Left kidney (tissue), 2 donors: ENCODE data around the gene STK33. TPM values are rescaled to one million over a fixed set of nuclear protein-coding genes. Genes with fewer than 3 reads are reported as not detected.

Experiments used
- DNase-seq: peaks from one replicate; pipeline ENCODE4 v3.0.0-alpha.2; 2013
- polyA plus RNA-seq: library from polyadenylated mRNA; unstranded; fragments of 120-200 nt; gene quantifications from one replicate; pipeline ENCODE4 v1.2.1, GENCODE V29; 2013; ENCODE audit not compliant: insufficient read length

The STK33 gene
- polyA plus RNA-seq, 1 donor, result 47.1 TPM

DNA sequence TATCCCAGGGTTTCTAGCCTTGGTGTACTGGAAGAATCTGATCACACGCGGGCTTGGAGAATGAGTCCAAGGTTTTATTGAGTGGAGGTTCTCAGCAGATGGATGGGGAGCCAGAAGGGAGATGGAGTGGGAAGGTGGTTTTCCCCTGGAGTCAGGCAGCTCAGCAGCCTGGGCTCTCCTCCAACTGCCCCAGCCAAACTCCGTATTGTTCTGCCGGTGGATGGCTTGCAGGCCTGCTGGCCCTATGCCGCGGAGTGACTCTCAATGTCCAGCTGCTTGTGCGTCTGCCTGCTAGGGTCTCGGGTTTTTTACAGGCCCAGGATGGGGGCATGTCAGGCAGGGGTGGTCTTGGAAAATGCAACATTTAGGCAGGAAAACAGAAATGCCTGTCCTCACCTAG lies 168.0 kb downstream of the STK33 start:
- no peak for DNase-seq

DNA sequence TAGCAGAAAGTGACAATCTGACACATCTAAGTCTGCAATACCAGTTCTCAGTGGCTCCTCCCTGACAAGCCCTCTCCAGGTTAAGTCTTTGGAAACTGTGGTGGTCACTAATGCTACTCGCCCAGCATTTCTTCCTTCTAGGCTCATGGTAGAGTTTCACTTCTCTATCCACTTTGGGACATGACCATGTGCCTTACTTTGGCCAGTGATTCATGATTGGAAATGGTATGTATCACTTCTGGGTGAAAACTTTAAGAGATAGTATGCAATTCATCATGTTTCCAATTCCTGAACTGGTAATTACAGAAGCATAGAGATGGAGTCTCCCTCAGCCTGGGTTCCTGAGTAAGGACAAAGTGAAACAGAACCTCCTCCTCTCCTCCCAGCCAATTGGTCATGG lies 178.8 kb downstream of the STK33 start:
- DNase-seq, result no peak

DNA sequence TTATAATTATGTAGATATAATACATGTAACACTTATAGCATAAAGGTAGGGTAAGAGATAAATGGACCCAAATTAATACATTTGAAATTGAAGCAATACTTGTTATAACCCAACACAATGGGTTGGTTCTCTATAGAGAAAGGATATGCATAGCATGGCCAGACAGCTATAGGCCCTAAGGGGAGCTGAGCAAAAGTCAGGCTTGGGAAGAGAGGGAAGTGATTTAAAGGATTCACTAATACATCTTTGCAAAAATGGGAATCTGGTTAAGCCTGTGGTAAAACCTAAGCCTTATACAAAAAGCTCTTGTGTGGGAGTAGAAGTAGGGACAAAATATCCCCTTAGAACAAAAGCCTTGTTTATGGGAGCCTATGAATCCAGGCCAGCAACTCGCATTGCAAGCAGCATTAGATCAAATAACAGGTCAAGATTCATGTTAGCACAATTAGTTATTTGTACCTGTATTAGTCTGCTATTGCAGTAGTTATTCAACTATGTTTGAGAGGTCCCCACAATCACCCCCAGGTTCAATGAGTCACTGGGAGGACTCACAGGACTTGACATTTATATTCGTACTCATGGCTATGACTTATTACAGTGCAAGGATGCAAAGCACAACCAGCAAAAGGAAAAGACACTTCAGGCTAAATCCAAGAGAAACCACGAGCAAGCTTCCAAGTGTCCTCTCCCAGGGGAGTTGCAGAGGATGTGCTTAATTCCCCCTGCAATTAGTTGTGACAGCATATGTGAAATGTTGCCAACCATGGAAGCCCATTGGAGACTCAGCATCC lies 185.7 kb downstream of the STK33 start:
- DNase-seq, result no peak

DNA sequence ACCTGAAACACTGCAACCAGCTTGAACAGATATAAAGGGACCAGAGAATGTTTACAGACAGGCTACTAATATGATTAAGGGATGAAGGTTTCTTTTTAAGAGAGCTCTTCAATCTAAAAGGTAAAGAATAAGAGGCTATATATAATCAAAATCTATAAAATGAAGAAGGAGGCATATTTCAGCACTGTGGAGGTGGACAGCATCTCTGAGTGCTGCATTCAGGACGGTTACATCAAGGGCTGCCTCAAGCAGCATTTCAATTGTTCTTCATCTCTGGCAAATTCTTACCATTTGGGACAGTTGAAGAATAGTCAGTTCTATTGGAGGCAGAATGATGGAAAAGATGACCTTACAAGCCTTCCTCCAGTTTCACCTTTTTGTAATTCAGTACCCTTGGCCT lies 190.7 kb downstream of the STK33 start:
- no peak for DNase-seq

DNA sequence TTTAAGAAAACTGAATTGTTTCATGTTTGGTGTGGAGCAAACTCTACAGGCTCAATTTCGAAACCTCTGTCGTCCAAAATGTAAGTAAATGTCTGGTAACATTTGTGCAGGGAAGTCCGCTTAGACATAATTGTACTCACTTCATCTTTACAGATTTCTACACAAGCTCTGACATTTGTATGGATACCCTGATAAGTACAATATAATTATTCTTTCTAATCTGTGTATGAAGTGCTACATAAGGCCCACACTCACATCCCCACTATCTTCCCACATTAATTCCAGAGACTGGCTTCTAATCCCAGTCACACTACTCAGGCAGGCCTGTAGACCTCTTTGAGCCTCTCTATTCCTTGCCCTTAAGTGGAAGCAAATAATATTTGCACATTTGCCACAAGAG lies 201.1 kb downstream of the STK33 start:
- no peak for DNase-seq

DNA sequence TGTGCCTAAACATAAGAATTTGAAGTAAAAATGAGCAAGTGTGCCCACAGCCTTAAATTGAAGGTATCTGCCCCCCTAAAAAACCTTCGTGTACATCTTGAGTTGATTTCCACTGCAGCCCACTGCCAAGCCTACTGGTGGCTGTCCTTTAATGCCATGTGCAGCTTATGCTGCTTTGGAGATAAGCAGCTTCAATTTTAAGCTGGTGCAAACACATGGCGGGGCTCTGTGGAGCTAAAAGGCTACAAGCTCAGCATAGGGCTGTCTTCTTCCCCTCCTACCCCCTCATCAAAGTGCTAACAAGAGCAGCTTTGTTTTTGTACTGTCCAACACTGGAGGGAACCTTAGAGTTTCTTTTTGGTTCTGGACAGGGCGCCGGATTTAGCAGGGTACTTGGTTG lies 201.9 kb downstream of the STK33 start:
- DNase-seq, result no peak

DNA sequence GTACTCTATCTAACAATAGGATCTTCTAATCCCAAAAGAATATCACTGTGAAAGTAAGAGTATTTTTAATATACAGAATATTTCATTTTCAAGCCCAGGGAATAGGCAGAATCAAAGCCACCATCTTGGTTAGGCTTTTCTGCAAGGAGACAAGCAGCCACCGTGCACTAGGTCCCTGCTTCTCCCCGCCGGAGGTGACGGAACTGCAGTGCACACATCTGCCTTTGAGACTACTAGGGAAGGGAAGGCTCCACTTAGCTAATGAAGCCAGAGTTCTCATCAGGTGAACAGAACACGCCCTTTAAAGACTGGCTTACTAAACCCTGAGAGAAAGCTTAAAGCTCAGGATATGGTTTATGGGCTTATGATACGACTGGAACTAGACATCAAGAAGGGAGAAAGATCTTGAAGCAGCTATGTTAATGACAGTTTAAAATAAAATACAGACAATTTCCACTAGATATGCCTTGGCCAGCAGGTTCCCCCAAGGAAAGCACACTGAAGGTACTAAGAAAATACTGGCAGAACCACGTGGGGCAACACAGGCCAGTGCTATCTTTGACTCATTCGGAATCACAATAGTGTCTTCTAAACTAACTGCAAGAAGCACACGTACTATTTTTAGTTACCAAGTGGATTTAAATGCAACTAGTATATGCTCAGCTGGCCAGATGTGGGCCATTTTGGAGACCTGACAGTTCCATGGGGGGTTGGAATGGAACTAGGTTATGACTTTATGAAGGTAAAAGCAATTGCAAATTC lies 203.0 kb downstream of the STK33 start:
- DNase-seq, result no peak

DNA sequence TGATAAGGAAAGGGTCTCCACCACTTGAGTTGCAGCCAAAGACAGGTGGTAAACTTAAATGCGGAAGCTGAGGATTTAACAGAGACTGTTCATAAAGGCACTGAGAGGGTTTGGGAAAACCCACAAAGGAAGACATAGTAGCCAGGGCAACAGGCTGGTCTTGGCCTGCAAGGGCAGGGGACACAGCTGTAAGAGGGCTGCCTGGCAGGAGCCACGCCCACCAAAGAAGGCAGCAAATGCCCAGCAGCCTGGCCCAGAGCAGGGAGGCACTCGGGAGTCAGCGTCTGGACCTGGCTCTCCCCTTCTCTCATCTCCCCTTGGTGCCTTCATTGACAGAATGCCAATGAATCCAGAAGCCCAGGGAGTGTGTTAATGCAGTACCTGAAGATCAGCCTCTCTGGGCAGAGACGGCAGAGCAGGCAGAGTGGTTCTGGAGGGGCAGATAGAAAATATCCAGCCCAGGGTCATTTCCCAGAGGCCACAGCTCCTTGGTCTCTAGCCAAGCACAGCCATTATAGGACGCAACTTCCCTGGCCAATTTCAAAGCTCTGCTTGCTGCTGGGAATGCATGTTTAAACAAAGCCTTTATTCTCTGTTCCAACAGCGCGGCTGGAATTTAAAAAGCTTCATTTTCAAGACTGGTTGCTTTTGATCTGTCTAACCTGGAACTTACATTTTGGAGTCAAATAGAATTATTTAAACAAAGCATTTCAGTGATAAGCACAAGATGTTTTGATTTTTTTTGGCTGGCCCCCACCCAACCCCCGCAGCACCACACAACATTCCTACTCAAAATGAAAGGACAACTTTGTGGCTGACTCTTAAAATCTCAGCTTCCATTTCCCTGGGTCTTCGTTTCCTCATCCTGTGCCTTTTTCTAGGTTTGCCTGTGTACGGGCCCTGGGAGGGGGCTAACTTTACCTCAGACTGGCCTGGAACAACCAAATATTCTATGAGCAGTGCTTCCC lies 204.7 kb downstream of the STK33 start:
- DNase-seq, result peak; percentile 38

DNA sequence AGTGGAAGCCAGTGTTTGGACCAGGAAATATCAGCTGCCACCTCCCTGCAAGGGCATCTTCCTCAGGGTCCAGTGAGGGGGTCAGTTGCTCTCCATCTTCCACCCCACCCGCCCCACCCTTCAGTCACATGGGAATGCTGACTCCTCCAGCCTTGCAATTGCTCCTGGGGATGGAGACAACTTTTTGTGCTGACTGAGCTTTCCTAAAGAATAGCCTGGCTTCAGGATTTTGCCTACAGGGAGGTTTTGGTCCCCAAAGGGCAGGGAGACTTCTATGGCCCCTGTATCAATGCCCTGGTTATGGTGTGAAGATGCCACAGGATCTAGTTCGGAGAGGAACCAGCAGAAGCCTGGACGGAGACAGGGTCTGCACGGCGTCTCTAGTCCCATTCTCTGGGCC lies 206.3 kb downstream of the STK33 start:
- no peak for DNase-seq

DNA sequence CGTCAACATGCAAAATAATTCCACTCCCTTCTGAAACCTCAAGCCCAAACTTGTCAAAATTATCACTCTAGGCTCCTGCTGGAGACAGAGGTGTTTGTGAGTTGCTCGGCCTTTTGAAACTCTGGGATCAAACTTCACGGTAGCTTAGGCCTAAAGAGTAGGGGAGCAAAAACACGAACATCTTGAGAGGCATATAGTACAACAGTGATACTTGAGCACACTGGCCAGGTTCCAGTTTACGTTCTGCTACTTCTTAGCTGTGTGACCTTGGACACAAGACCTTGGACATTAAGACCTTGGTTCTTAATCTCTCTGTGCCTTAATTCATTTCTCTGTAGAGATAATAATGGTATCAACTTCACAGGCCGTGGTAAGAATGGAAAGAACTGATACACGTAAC lies 206.9 kb downstream of the STK33 start:
- no peak for DNase-seq

DNA sequence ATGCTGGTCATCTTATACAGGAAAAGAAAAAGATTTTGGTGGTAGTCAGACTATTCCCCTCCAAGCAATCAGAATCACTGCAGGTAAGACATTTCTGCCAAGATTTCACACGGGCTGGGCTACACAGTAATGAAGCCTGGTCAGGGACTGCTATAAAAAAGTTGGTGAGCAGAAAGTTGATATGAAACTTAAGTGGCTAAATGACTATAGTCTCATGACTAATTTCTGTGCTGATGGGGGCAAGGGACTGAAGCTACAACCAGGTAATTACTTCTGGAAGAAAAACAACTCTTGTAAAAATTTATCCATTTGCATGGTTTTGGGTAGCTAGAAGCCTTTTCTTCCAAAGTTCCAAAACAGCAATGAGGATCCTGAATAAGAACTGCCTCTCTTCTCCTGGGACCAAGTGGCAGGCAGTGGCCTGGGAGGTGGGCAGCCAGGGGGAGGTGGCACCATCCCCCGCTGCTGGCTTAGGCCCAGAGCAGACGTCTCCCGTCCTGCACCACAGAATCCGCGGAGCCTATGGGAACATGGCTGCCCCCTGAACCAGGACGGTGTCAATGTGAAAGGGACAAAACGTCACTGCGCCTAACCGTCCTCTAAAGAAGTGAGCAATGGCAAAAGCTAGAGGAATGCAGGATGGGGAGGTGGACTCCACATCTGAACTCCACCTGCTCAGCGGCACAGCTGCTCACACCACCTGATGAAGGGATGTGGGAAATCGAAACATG lies 207.7 kb downstream of the STK33 start:
- DNase-seq, result no peak

DNA sequence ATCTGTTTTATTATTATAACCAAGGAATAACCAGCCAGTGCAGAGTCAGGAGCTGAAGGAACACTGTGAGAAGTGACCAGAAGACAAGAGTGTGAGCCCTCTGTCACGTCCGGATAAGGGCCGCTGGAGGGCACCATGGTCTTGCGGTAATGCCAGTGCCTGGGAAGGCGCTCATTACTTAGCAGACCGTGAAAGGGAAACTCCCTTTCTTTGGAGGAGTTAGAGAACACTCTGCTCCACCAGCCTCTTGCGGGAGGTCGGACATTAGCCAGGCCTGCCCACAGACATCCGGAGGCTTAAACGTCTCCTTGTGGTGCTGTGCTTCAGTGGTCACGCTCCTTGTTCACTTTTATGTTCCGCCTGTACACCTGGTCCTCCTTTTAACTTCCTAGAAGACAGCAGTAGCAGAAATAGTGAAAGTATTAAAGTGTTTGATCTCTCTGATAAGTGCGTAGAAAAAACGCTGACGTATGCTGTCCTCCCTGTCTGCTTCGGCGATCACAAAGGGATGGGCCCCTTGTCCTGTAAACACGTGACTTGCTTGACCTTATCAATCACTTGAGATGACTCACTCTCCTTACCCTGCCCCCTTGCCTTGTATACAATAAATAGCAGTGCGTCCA lies 209.7 kb downstream of the STK33 start:
- DNase-seq, result peak; percentile 48

DNA sequence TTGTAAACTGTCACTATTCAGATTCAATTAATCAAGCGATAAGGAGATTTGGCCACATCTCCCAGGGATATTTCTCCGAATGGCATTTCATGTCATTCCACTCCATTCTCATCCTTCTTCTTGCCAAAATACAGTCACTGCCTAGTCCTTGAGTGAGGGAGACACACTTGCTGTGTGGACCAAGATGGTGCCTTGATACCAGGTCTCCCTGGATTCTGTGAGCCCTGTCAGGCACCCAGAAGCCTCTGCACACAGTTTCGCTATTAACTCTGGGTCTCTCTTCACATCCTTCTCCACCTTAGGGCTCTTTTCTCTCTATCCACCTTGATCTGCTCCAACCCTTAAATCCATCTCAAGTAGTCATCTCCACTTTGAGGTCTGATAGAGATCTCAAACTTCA lies 210.4 kb downstream of the STK33 start:
- DNase-seq, result no peak

DNA sequence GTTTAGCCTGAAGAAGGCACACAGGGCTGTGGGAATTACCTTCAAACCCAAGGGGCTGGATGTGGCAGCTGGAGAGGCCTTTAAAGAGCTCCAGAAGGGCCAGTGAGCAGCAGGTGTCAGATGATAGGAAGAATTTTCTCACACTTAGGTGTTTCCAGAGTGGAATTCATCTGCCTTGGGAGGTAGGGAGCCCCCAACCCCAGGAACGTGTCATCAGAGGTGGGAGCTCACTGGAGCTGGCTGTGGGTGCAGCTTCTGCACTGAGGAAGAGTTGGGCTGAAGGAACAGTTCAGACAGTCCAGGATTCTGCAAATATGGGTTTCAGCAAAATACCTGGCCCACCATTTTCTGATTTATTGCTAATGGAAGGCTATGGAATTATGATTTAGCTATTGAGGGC lies 210.8 kb downstream of the STK33 start:
- no peak for DNase-seq

DNA sequence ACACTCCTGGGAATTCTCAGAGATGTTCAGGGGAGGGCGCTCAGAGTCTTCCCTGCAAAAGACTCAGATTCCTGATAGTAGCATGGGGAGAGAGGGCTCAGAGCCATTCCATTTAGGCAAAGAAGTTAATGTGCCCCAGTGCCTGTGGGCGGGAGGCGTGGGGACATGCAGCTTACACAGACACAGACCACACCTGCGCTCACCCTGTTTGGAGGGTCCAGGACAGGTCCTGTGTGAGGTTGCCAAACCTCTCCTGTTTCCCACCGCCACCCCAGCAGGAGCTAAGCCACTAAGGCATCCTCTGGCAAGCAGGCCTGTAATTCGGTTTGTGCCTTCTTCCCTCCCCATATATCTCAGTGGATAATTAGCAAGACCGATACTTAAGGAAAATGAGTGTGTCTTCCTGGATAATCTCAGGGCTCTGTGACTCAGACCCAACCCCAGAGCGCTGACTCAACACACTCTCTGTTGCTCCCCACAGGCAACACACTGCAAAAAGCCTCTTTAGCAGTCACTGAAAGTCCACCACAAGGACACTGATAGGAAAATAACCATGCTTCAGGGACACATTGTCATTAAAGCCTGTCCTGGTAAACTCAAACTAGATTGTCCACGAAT lies 211.5 kb downstream of the STK33 start:
- DNase-seq, result no peak

DNA sequence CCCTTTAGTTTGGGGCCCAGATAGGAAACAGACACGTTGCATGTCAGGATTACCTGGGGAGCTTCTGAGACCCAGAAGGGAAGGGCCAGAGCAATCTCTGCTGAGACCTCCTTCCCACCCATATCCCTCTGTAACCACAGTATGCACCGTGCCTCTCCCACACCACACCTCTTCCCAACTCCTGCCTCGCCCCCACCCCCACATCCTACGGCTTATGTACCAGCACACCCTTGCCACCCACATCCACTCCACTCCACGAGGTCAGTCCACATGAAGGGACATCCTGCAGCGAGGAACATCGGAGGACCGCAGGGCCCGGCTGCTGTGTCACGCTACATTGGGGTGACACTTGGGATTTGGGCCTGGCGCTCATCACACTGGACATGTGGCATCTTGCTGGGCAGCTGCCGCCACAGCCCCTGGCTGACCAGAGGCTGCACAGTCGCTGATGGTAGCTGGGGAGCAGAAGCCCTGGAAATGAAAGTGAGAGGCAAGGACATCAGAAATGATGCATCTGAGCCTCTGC lies 212.1 kb downstream of the STK33 start:
- no peak for DNase-seq

DNA sequence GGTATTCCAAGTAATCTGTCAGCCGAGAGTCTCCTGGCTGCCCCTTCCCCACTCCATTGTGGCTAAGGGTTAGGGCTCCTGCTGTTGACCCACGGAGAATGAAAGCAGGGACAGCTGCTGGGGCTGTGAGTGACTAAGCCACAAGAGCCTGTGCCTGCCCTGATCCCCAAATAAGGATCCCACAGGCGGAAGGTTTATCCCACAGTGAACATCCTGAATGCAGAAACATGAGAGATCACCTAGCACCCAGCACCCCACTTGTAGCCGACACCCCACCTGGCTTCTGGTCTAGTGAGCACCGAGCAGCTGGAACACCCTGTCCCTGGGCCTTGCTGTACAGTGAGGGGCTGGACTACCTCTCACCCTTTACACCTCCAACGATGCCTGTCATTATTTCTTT lies 212.7 kb downstream of the STK33 start:
- DNase-seq, result no peak

DNA sequence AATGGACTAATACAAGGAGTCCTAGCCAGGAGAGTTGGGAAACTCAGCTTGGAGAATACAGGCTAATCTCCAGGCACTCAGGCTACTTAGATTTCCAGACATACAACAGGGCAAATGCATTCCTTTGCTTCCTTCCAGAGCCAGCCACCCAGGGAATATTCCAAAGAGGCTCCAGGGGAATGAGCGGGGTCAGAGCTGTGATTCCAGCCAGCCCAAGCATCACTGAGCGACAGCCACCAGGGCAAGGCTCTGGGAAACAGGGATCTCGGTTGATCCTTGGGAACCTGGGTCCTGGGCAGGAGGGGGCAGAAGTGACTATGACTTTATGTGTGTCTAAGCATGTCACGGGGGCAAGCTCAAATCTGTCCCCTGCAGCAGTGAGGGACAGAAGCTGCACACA lies 218.1 kb downstream of the STK33 start:
- no peak for DNase-seq

DNA sequence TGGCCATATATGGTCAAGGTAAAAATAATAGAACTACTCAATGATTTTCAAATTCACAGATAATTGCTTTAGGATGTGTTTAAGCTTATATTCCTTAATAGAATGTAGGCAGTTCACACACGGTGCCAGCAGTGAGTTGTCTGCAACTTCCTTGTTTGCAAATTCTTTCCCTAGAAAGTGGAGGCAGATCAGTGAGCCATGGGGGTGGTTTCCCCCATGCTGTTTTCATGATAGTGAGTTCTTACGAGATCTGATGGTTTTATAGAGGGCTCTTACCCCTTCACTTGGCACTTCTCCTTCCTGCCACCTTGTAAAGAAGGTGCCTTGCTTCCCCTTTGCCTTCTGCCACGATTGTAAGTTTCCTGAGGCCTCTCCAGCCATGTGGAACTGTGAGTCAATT lies 218.6 kb downstream of the STK33 start:
- DNase-seq, result no peak

DNA sequence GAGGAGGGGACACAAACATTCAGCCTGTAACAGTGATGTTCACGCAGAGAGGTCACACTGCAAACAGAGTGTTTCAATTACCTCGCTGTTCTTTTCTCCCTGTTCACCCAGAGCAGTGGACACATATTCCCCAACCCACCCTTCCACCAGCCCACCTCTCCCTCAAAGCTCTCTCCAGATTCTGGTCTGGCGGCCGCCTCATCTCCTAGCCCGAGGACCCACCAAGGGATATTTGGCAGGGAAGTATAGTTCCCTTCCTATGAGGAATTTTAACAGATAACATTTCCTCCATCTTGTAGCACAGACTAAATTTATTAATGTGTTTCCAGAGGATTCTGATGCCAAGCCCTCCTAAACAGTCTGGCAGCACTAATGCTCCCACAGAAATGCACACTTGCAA lies 219.3 kb downstream of the STK33 start:
- no peak for DNase-seq
